MM.1S (cell line): ENCODE results near the gene HOMER3.
"Not testable (repeated sequence)": the region's sequence is repeated elsewhere in the genome, so short reads cannot be mapped to it uniquely, and the experiment has no call there.

Source experiments
- DNase-seq: peaks from one replicate; pipeline ENCODE4 v3.0.0-alpha.2; 2015
- H2AFZ ChIP-seq: fragments of 300-600 bp; sonication (generic); 2 replicates; pipeline ENCODE4 v1.6.0; 2016; ENCODE audit warnings: antibody characterized with exemption, low read length
- H3F3A ChIP-seq: fragments of 300-600 bp; sonication (generic); 2 replicates; pipeline ENCODE4 v1.6.1; 2016; ENCODE audit warnings: mild to moderate bottlenecking, antibody characterized with exemption, low read length, moderate library complexity, mixed read lengths; ENCODE audit not compliant: insufficient read depth
- H3K27ac ChIP-seq: fragments of 300-600 bp; sonication (generic); 2 replicates; pipeline ENCODE4 v1.5.1; 2016; ENCODE audit warnings: mild to moderate bottlenecking, low read length
- H3K27me3 ChIP-seq: fragments of 300-600 bp; sonication (generic); replicated peaks from 2 replicates; pipeline ENCODE4 v1.6.0; 2016; ENCODE audit warnings: low read length; ENCODE audit not compliant: insufficient read depth
- H3K36me3 ChIP-seq: fragments of 300-600 bp; sonication (generic); replicated peaks from 2 replicates; pipeline ENCODE4 v1.6.1; 2016; ENCODE audit warnings: mild to moderate bottlenecking, low read length, mixed read lengths; ENCODE audit not compliant: insufficient read depth
- H3K4me1 ChIP-seq: fragments of 300-600 bp; sonication (generic); 2 replicates; pipeline ENCODE4 v1.6.1; 2016; ENCODE audit warnings: low read length, mixed read lengths
- H3K4me2 ChIP-seq: fragments of 300-600 bp; sonication (generic); 2 replicates; pipeline ENCODE4 v1.6.0; 2016; ENCODE audit warnings: low read depth, low read length
- H3K4me3 ChIP-seq: fragments of 300-600 bp; sonication (generic); 2 replicates; pipeline ENCODE4 v1.5.1; 2016; ENCODE audit warnings: low read length, mixed read lengths
- H3K79me2 ChIP-seq: fragments of 300-600 bp; sonication (generic); 2 replicates; pipeline ENCODE4 v1.6.1; 2016; ENCODE audit warnings: mixed run types, low read length, mixed read lengths
- H3K9ac ChIP-seq: fragments of 300-600 bp; sonication (generic); 2 replicates; pipeline ENCODE4 v1.6.1; 2016; ENCODE audit warnings: low read length, mixed read lengths
- H3K9me2 ChIP-seq: fragments of 300-600 bp; sonication (generic); replicated peaks from 2 replicates; pipeline ENCODE4 v1.6.1; 2016; ENCODE audit warnings: mild to moderate bottlenecking, low read length, mixed read lengths; ENCODE audit not compliant: insufficient read depth
- H3K9me3 ChIP-seq: fragments of 300-600 bp; sonication (generic); replicated peaks from 2 replicates; pipeline ENCODE4 v1.6.1; 2016; ENCODE audit warnings: mild to moderate bottlenecking, low read length, mixed read lengths; ENCODE audit not compliant: insufficient read depth
- H4K20me1 ChIP-seq: fragments of 300-600 bp; sonication (generic); 2 replicates; pipeline ENCODE4 v1.6.1; 2016; ENCODE audit warnings: mild to moderate bottlenecking, low read length, moderate library complexity, mixed read lengths; ENCODE audit not compliant: insufficient read depth
- EZH2 ChIP-seq: fragments of 300-600 bp; sonication (generic); optimal IDR thresholded peaks from 2 replicates; pipeline ENCODE3; 2017; ENCODE audit warnings: low read depth, mild to moderate bottlenecking, antibody characterized with exemption, low read length, mixed read lengths
- EZH2phosphoT487 ChIP-seq: fragments of 300-600 bp; sonication (generic); IDR thresholded peaks from 2 replicates; pipeline ENCODE4 v1.6.1; 2018; ENCODE audit warnings: antibody characterized with exemption, low read length
- TF ChIP-seq, protein P1 (sequence below): fragments of 300-600 bp; sonication (generic); IDR thresholded peaks from 2 replicates; pipeline ENCODE4 v1.5.1; 2016; ENCODE audit warnings: antibody characterized with exemption, low read length, mixed read lengths

Gene HOMER3

DNA sequence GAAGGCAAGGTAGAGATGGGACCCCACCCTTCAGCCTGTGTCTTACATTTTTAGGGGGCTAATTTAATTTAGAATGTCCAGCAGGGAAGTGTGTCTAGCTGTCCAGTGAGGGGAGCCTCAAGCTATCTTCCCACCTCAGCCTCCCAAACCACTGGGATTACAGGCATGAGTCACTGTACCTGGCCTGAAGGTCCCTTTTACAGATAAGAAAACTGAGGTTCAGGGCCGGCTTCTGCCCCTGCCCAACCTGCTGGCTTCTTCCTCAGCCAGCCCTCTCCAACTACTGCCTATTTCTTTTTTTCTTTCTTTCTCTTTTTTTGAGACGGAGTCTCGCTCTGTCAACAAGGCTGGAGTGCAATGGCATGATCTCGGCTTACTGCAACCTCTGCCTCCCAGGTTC lies 19.4 kb upstream of the HOMER3 start:
- DNase-seq: no peak
- Histone ChIP-seq H3K27me3 (no peaks in the 10 kb centered on the region), H3K9me2 (no peaks in the 10 kb centered on the region), H3K9ac (no peak overlapping the region), H3K36me3 (no peaks in the 10 kb centered on the region), H4K20me1 (no peaks in the 10 kb centered on the region), H3K4me2 (no peak overlapping the region), H3F3A (no peaks in the 10 kb centered on the region), H2AFZ (no peak overlapping the region), H3K9me3 (no peaks in the 10 kb centered on the region), H3K4me1 (no peaks in the 10 kb centered on the region), H3K79me2 (no peaks in the 10 kb centered on the region), H3K4me3 (no peak overlapping the region), H3K27ac (no peak overlapping the region)
- TF ChIP-seq, protein P1, sequence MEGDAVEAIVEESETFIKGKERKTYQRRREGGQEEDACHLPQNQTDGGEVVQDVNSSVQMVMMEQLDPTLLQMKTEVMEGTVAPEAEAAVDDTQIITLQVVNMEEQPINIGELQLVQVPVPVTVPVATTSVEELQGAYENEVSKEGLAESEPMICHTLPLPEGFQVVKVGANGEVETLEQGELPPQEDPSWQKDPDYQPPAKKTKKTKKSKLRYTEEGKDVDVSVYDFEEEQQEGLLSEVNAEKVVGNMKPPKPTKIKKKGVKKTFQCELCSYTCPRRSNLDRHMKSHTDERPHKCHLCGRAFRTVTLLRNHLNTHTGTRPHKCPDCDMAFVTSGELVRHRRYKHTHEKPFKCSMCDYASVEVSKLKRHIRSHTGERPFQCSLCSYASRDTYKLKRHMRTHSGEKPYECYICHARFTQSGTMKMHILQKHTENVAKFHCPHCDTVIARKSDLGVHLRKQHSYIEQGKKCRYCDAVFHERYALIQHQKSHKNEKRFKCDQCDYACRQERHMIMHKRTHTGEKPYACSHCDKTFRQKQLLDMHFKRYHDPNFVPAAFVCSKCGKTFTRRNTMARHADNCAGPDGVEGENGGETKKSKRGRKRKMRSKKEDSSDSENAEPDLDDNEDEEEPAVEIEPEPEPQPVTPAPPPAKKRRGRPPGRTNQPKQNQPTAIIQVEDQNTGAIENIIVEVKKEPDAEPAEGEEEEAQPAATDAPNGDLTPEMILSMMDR: no peak
- no peak for TF ChIP-seq EZH2phosphoT487

DNA sequence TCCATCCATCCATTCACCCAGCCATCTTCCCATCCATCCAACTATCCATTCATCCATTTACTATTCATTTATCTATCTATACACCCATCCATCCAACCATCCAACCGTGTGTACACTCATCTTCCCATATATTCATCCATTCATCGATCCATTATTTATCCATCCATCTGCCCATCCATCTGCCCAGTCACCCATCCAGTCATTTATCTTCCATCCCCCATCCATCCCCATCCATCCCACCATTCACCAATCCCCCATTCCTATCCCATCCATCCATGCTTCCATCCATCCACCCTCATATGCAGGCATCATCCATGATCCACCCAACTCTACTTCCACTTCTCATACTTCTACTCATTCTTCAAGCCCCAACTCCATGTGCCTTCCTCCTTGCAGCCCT lies 14.0 kb upstream of the HOMER3 start:
- no peaks in the 10 kb centered on the region for H3K9me3 ChIP-seq
- H3K9ac ChIP-seq: no peak overlapping the region
- DNase-seq: no peak
- H4K20me1 ChIP-seq: no peaks in the 10 kb centered on the region
- H3F3A ChIP-seq: no peaks in the 10 kb centered on the region
- no peak overlapping the region for H3K4me2 ChIP-seq
- H2AFZ ChIP-seq: no peak overlapping the region
- H3K79me2 ChIP-seq: no peaks in the 10 kb centered on the region
- no peak overlapping the region for H3K27ac ChIP-seq
- H3K27me3 ChIP-seq: no peaks in the 10 kb centered on the region
- no peaks in the 10 kb centered on the region for H3K9me2 ChIP-seq
- H3K4me1 ChIP-seq: peaks cover 6% of the 10 kb centered on the region
- no peaks in the 10 kb centered on the region for H3K36me3 ChIP-seq
- TF ChIP-seq, protein P1: no peak
- TF ChIP-seq EZH2 (no peak), EZH2phosphoT487 (no peak)
- no peak overlapping the region for H3K4me3 ChIP-seq

DNA sequence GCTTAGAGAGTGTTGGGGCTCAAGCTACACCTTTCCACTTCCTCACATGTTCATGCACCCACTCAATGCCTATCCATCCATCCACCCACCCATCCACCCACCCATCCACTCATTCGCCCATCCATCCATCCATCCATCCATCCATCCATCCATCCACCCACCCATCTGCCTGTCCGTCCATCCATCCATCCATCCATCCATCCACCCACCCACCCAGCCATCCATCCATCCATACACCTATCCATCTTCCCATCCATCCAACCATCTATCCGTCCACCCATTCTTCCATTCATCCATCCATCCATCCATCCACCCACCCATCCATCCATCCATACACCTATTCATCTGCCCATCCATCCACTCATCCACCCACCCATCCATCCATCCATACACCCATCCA lies 13.1 kb upstream of the HOMER3 start:
- Histone ChIP-seq H3K9ac (no peak overlapping the region), H3K27ac (no peak overlapping the region), H3K4me1 (peaks cover 13% of the 10 kb centered on the region), H2AFZ (no peak overlapping the region), H3K79me2 (no peaks in the 10 kb centered on the region), H3K9me2 (no peaks in the 10 kb centered on the region), H3K36me3 (no peaks in the 10 kb centered on the region), H3K4me3 (no peak overlapping the region), H3K27me3 (no peaks in the 10 kb centered on the region), H3K4me2 (no peak overlapping the region), H3F3A (peaks cover 6% of the 10 kb centered on the region), H3K9me3 (no peaks in the 10 kb centered on the region), H4K20me1 (no peaks in the 10 kb centered on the region)
- DNase-seq: no peak
- TF ChIP-seq, protein P1: no peak
- no peak for TF ChIP-seq EZH2phosphoT487
- TF ChIP-seq EZH2: no peak

DNA sequence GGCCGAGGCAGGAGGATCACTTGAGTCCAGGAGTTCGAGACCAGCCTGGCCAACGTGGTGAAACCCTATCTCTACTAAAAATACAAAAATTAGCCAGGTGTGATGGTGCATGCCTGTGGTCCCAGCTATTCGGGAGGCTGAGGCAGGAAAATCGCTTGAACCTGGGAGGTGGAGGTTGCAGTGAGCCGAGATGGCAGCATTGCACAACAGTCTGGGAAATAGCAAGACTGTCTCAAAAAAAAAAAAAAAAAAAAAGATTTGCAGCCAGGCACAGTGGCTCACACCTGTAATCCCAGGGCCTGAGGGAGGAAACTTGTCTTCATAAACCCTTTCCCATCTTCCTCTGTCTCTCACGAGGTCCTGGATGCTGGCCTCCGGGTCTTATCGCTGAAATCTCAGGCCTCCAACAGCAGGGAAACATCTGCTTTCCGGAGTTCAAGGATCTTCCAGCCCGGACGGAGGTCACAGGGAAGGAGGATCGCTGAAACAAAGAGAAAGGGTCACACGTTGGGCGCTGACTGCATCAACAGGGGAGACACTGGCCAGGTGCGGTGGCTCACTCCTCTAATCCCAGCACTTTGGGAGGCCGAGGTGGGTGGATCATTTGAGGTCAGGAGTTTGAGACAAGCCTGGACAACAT lies 11.5 kb upstream of the HOMER3 start:
- not testable (repeated sequence) for H3K27ac ChIP-seq, H4K20me1 ChIP-seq, DNase-seq, H3K9me3 ChIP-seq, H3K36me3 ChIP-seq, H3K27me3 ChIP-seq, H2AFZ ChIP-seq, H3K9me2 ChIP-seq, H3K9ac ChIP-seq, H3K4me2 ChIP-seq, H3K4me3 ChIP-seq, H3K79me2 ChIP-seq
- Histone ChIP-seq H3K4me1 (peaks cover 29% of the 10 kb centered on the region), H3F3A (peaks cover 23% of the 10 kb centered on the region)
